GM19468 (cell line): ENCODE results near the gene TTC34.

Experiments used
- ATAC-seq: cut with Tn5 transposase; IDR thresholded peaks from one replicate; pipeline ENCODE4 v1.9.1; 2021; ENCODE audit warnings: mild to moderate bottlenecking, moderate library complexity, moderate number of reproducible peaks; ENCODE audit not compliant: unreplicated experiment; ENCODE audit errors: extremely low read depth

The TTC34 gene, protein sequence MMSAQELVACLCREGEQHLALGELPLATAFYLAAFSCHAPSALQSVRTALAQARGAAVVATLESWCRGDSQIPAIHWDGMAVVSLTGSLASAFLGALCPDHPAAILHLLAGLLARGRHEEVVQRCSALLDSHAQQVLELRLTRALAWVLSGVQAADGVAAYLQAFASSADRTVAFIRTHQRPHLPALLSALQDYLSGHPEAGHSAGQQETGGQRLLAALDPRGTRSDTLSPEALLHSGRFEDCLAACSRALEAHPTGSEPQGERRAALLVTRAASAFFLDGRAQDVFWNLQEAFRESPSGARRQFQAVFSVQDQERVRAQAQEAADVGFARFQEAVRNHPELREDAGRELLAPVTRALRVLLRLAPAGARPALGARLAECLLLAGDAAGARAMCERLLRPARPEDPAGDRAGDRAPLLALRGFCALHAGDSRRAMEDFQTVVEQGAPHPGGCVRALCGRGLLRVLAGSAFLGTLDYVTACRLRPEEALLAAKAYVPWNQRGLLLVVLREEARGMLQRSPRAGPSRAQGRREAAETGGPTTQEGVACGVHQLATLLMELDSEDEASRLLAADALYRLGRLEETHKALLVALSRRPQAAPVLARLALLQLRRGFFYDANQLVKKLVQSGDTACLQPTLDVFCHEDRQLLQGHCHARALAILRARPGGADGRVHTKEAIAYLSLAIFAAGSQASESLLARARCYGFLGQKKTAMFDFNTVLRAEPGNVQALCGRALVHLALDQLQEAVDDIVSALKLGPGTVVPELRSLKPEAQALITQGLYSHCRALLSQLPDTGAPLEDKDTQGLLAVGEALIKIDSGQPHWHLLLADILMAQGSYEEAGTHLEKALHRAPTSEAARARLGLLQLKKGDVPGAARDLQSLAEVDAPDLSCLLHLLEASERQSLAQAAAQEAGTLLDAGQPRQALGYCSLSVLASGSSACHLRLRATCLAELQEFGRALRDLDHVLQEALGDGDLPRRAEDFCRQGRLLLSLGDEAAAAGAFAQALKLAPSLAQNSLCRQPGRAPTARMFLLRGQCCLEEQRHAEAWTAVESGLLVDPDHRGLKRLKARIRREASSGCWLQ

DNA sequence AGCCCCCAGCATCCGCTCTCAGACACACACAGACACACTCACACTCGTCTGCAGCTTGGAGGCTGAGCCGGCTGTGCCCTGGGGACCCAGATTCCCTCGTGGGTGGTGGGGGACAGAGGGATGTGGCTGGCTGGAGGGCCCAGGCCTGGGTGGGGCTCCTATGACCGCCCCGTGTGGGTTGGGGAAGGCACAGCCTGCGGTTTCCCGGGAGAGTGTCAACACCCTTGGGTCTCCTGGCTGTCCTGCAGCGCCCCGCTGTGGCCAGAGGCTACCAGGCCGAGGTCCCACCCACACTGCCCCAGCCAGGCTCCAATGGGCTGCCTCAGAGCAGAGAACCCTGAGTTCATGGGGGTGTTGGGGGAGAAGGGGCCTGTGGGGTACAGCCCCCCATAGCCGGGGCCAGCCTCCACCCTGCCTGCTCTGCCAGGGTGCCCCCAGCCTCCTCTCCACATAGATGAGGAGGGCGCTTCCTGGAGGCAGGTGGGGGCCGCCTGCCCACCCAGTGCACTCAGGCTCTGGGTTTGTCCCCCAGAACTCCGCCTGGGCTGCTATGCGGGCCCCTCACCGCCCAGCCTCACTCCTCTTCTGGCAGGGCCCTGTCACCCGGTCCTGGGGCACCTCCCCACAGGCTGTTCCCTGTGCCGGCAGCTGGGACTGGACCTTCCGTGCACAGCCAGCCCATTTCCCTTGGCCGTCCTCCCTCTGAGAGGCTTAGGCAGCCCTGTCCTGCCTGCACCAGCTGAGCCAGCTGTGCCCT lies at the start of gene TTC34:
TSS of gene TTC34 (minus strand) at position 159 of the 757 bp plus-strand sequence. CDS start 866 bp downstream, outside the sequence.
- ATAC-seq, result no peak

DNA sequence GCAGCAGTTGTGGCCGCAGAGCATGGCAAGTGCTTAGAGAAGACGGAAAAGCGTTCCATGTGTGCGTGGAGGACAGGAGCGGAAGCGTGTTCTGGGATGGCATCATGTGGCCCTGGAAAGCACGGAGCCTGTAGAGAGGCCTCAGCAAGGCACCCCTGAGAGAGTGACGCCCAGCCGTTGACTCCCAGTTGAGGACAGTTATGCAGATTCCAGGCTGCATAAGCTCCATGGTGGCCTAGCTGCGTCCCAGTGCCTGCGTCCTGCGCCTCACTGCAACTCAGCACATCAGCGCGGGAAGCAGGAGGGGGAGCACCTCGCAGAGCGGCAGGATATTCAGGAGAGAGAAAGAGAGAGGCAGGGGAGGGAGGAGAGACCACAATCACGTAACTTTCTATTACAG lies 49.0 kb upstream of the TTC34 start:
- no peak for ATAC-seq

DNA sequence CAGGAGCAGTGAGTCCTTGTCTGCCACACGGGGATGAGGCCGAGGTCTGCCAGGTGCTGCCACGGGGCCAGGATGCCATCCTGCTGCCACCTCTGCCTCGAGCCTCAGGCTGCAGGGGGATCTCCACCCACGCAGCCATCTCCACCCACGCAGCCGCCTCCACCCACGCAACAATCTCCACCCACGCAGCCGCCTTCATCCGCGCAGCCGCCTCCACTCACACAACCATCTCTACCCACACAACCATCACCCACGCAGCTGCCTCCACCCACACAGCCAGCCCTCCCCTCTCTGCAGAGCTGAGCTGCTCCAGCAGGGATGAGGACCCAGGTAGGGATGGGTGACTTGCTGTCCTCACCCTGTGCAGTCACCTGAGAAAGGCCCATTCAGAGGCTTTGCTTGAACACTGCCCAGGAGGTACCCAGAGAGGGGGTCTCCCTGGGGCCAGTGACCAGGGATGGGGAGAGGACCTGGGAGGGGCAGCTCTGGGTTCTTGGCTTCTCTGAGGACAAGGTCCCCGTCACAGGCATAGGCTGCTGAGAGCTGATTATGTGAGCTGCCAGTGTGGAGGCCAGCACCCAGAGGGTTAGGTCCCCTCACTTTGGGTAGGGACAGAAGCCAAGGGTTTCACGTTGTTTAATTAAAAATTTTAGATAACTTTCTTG lies 46.6 kb upstream of the TTC34 start:
- ATAC-seq, result no peak

DNA sequence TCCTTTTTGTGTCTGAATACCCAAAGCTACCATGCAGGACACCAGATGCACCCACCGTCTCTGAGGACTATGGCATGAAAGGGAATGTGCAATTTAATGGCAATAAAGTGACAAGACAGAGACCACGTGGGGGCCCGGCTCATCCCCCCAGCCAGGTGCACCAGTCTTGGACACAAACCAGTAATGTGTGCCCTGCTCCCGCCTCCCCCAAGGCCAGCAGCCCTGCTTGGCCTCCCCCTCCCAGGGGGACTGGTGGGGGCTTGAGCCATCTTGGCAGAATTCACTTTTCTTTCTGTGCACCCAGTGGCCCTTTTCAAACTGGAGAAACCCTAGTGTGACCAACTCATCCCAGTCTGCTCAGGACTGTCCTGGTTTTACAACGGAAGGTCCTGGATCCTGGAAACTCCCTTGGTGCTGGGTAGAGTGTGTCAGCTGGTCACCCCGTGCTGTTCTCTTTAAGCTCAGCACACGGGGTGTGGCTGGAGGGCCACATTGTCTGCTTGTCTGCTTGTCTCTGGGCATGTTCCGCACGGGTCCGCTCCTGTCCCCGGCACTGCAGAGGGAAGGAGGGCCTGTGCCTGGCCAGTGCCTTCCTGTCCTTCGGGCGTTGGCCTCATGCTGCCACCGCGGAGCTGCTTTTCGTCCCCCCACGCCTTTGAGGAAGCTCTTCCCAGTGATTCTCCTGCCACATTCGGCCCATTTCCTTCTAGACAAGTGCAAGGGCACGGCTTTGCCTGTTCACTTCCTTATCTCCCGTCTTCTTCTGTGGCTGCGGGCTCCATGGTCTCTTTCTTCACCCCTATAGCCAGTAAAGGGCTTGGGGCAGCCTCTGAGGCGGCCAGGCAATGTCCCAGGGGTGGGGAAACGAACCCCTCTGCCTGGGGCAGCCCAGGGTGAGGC lies 45.8 kb upstream of the TTC34 start:
- no peak for ATAC-seq

DNA sequence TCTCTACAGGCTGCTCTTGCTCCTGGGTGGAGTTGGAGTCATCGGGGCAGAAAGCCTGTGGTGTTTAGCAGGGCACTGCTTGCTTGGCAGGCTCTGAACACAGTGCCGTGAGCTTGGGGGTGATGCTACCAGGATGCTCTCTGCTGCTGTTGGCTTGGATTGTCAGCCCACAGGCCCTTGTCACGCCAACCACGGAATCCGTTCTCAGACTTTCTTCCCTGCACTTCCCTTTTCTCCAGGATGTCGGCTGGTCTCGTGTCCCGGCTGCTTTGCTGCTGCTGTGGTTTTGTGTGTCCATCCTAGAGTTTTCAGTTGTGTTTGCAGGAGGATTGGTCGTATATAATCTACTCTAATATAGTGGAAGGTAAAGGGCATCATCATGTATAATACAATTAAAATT lies 44.4 kb upstream of the TTC34 start:
- no peak for ATAC-seq

DNA sequence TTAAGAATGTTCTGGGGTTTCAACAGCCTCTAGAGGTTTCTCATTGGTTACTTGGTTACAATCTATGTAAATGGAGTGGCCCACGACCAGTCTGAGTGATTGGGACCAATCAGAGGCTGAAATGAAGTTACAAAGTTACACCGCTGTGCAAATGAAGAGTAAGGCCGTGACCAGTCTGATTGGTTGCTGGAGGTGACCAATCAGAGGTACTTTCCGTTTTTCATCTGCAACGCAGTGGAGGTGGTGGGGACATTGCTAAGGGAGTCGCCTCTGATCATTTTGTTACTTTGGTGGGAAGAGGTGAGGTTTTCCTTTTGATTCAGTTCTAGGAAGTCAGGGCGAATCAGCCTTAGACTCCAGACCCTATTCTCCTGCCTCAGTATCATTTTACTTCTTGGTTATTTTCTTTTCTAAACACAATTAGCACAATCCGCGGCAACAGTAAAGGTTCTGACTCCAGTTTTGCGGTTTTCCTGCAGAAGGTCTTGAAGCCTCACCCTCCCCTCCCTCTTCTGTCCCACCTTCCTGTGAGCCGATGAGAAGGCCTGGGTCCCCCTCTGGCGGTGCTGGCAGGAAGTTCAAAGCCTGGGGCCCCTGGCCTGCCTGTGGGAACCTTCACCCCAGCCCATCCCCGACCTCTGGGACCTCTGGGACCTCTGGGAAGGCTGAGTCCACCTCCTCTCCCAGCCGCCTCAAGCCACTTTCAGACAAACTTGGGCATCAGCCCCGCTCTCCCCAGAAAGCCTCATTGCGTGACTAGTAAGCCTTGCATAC lies 38.7 kb upstream of the TTC34 start:
- ATAC-seq, result no peak

DNA sequence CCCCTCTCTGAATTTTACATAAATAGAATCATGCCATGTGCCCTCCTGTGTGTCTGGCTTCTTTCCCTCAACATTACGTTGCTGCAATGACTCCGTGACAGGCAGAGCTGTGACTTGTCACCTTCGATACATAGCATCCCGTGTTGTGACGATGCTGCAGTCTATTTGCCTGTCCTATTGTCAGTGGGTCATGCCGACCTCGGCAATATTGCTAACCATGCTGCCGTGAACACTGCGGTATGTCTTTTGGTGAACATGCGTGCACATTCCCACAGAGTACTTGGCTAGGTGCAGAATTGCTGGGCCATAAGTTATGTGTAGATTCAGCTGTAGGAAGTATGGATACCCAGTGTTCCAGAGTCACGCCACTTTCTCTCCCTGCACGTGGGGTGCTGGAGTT lies 36.3 kb upstream of the TTC34 start:
- ATAC-seq, result no peak

DNA sequence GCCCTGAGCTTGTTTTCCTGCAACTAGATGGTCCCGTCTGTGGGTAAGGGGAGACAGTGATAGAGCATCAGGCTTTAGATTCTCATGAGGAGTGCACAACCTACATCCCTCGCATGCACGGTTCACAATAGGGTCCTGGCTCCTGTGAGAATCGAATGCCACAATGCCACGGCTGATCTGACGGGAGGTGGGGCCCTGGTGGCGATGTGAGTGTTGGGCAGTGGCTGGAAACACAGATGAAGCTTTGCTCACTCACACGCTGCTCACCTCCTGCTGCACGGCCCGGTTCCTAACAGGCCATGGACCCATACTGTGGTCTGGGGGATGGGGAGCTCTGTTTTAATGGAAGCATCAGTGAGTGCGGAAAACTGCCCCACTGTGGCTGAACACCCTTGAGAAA lies 35.8 kb upstream of the TTC34 start:
- no peak for ATAC-seq

DNA sequence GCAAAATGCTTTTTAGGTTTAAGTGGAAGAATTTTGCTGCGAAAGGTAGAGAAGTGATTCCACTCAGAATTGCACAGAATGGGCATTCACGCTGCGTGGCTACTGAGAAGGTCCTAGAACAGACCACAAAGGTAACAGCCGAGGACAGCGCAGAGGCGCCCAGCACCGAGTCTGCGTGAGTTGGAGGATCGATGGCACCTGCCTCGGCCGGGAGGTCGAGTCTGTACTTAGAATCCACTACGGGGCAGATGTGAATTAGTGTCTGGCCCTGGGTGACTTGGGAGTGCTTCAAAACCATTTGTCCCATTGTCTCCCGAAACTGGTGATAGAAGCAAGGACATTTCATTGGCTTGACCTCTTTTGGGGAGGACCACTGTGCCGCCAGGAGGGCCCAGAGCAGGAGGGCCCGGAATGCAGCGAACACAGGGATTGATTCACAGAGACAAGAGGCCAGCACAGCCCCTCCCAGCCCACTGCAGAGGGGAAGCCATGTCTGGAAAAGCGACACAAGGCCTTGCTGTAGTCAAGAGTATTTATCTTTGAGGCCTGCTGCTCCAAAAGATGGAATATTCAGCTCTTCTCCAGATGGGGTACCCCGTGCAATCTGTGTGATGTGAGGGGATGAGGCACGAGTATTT lies 35.0 kb upstream of the TTC34 start:
- no peak for ATAC-seq

DNA sequence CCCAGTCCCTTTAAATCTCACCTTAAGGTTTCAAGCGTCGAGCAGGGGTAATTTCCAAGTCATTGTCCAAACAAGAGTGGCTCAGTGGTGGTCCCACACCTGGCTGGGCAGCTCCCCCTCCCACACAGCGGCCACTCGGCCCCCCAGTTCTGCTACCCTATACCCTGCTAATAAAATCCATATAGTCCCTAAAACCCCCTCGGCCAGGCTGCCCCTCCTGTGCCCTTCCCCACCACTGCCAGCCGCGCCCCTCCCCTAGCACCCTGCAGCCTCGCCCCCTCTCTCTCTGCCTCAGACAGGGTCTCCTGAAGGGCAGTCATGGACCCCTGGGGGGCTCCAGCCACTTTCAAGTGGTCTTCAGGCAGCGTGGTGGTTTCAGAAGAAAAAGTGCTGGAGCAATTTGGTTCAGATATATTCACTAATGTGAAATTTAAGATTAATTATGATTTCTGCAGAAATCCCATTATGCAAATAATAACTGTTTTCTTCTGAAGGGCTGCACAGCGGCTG lies 34.2 kb upstream of the TTC34 start:
- no peak for ATAC-seq

DNA sequence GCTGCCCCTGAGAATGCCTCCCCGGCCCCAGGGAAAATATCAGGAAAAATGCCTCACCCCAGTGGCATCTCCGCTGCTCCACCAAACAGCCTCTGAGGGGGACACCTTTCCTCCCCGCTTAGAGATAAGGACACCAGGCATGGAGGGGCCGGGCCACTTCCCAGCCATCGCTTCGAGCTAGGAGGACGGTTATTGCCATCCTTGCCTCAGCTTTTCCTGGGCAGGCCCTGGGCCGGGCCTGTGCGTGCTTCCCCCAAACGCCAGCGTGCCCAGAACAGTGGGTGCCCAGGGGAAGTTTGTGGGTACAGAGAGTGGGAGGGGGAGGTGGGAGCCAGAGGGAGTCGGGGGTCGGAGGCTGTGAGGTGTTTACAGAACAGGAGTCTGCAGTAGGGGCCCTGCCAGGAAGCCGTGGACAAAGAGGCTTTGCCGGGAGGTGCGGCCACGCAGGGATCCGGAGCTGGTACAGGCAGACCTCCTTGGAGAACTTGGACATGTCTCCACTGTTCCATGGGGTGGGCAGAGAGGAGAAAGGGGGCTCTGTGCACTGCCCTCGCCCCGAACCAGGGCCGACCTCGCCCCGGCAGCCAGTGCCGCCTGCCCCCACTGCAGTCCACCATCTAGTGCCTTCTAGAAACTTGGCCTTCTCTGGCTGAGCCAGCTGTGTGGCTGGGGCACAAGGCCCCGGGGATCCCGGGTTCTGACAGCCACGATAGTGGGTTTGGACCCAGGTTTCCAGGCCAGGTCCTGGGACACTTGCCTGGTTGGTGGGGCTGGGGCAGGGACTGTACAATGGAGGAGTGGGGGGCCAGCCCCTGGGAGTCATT lies 33.5 kb upstream of the TTC34 start:
- no peak for ATAC-seq

DNA sequence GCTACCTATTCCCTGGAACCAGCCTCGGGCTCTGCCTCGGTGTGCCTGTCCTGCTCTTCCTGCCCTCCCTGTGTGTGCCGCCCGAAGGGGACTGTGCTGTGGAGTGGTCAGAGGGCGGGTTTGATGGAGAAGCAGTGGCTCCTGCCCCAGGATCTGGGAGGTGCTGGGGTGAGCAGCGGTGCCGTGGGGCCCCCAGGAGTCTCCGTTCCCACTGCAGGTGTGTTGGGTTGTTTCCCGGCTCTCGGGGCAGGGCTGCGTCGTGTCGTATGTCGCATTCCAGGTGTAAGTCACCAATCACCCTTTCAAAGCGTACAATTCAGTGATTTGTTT lies 32.6 kb upstream of the TTC34 start:
- no peak for ATAC-seq

DNA sequence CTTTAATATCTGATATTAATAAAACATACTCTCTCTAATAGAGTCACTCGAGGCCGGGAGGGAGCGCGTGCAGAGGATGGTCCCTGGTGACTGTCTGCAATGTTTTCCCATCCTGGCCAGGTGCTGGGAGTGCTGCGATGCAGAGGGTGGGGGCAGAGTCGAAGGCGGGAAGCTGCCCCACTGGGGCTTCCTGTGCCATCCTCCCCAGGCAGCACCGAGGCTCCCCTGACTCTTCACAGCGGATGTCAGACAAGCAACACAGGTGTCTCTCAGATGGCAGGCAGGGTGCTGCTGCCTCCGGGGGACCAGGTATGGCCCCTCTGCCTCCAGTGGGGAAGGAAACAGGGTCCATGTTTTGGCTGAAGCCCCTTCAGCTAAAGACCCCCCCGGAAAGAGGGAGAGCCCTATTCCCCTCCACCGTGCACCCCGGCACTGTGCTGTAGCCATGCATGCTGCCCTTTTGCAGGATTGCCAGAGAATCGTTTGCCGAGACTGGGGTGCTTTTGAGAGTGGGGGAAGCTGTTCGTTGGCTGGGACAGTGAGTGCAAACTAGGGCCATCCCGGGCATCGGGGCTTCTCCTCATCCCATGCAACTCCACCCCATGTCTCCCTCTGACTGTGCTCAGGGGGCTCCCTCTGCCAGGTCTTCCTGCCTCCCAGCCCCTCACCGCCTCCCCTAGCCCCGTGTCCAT lies 32.1 kb upstream of the TTC34 start:
- no peak for ATAC-seq

DNA sequence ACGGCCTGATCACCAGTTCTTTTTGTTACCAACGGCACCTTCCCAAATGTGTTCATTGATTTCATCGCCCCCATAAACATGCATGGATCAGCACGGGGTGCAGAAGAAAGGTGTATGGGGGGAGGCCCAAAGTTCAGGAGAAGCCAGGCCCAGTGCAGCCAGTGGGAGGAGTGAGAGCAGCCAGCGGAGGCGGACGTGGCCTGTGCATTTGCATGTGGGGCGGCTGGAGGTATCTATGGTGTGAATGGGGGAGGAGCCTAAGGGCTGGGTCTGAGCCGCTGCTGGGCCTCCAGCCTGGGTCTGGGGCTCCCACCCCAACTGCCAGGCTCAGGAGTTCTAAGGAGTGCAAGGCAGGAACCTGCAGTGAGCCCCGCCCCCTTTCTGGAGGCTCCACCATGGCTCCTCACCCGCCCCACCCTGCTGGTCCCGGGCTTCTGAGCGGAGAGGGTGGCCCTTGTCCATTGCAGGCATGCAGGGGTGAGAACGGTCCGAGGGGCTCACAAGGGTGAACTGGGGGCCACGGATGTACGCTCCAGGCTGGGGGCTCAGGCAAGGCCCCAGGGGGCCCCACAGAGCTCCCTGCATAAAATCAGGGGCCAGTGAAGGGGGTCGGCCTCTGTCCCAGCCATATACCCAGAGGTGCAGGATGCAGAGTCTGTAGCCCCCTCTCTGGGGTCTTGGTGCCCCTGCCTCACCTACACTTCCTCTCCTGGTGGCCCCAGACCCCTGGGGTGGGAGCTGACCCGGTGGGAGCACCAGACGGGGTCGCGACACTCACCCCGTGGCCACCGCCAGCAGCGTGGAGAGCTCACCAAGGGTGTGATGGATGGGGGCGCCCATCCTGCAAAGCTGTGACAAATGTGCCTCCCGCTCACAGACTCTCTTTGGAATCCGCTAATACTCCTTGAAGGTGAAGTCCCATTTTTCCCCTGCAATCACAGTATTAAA lies 31.3 kb upstream of the TTC34 start:
- no peak for ATAC-seq

DNA sequence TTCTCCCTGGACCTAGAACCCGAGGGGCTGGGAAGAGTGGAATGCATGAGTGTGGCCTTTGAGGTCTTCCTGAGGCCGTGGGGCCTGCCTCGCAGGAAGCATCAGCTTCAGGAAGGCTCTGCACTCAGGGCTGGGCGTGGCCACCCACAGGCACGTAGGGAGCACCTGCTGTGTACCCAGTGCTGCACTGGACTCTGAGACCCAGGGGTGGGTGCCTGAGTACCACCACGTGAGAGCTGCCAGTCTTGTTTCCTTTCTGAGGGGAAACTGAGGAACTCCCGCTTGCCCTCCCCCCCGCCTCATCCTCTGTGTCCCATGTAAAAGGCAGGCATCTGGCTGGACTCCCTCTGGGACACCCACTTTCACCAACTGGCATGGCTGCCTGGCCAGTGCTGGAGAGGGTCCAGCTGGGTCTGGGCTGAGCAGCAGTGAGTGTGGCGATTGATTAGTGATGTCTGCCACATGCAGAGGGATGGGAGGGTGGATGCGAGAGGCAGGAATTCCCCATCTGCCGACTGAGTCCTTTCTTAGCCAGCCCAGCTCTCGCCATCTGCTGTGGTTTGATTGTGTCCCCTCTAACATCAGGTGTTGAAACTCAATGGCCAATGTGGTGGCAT lies 30.2 kb upstream of the TTC34 start:
- ATAC-seq, result no peak
